Activated naive CD8-positive, alpha-beta T cell treated with anti-CD3 and anti-CD28 coated beads for 36 hours (primary cell): ENCODE measurements around the gene ADRA1B. TPM values are rescaled to one million over a fixed set of nuclear protein-coding genes. Genes with fewer than 3 reads are reported as not detected.

Source experiments
- DNase-seq: peaks from one replicate; pipeline ENCODE4 v3.0.0; 2021
- H3K27ac Mint-ChIP-seq: one replicate; pipeline ENCODE4 v1.8.0; 2022; ENCODE audit warnings: mild to moderate bottlenecking, moderate library complexity, mixed read lengths
- H3K27me3 Mint-ChIP-seq: one replicate; pipeline ENCODE4 v1.8.0; 2022; ENCODE audit warnings: mild to moderate bottlenecking, mixed read lengths
- H3K36me3 Mint-ChIP-seq: one replicate; pipeline ENCODE4 v1.8.0; 2021; ENCODE audit warnings: mild to moderate bottlenecking, mixed read lengths
- H3K4me1 Mint-ChIP-seq: one replicate; pipeline ENCODE4 v1.8.0; 2021; ENCODE audit warnings: mixed read lengths
- H3K4me3 Mint-ChIP-seq: one replicate; pipeline ENCODE4 v1.8.0; 2022; ENCODE audit warnings: mild to moderate bottlenecking, moderate library complexity, mixed read lengths
- H3K9me3 Mint-ChIP-seq: one replicate; pipeline ENCODE4 v1.8.0; 2022; ENCODE audit warnings: mixed read lengths
- total RNA-seq, 2 experiments: library from RNA; stranded (reverse); gene quantifications; one replicate each; pipeline ENCODE4 v1.2.3, GENCODE V29; 2021

The ADRA1B gene
- not detected for total RNA-seq

DNA sequence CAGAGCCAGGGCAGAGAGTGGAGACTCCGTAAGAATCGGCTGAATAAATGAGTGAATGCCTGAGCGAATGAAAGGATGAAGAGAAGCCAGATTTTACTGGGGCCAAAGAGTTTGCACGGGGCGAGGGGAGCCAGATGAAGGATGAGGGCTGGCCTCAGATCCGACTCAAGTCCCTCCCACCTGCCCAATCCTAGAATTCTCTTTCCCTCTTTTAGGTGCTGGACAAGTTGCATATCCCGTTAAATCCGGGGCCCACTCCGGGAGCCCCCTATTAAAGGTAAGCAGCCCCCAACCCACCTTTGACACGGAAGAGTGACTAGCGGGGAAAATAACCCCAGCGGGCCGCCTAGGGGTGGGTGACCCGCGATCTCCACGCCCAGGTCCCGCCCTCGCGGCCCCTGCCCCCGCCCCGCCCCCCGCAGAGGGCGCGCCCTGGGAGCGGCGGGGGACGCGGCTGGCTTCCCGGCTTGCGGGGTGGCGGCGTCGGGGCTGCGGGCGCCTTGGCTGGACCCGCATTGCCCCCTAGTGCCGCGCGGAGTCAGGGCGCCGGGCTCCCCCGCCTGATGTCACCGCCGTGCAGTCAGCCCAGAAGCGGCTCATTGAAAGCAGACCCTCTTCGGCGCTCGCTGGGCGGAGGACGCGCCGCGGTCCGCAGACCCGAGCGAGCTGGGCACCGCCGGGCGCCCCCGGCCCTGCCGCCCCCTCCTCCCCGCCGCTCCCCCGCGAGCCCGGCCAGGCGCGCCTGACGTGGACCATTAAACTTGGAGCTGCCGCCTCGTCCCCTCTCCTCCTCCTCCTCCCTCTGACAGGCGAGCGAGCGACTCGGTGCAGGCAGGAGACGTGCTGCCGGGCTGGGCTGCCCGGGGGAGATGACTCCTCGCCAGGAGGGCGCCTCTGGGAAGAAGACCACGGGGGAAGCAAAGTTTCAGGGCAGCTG lies at the start of gene ADRA1B:
ADRA1B (plus strand) TSS at position 579 of the 937 bp plus-strand sequence. CDS start 424 bp downstream, outside the sequence.
- peak; percentile 73 for DNase-seq
- Mint-ChIP-seq H3K4me3 (peak within 1 kb of the TSS; percentile 33), H3K4me1 (peaks cover 10% of the 10 kb centered on the region), H3K27me3 (peaks cover 63% of the 10 kb centered on the region), H3K27ac (no peak within 1 kb of the TSS), H3K9me3 (no peaks in the 10 kb centered on the region), H3K36me3 (no peaks in the 10 kb centered on the region)

DNA sequence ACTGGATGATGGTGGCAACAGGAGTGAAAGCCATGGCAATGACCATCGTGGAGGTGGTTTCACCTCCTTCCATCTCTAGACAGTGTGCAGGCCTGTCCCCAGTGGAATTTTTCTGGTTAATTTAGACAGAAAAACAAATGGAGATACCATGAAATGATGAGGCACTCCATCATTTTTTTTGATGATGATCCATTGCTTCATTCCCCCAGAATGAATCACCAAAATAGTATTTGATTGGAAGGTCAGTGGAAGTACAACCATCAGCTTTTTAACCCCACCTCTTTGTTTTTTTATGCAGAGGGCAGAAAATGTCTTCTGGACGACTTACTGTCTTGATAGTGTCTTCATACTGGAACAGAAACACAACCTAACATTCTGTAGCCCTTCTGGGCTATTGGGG lies 42.6 kb upstream of the ADRA1B start:
- H3K4me3 Mint-ChIP-seq = no peak overlapping the region

GRCh38 chr5:159874263-159874662 lies 42.0 kb upstream of the ADRA1B start:
- Mint-ChIP-seq H3K27me3 (peaks cover 26% of the 10 kb centered on the region), H3K36me3 (no peaks in the 10 kb centered on the region), H3K27ac (no peak overlapping the region), H3K9me3 (no peaks in the 10 kb centered on the region), H3K4me3 (no peak overlapping the region), H3K4me1 (no peaks in the 10 kb centered on the region)
- no peak for DNase-seq

More for the DNA sequence above, 42.6 kb upstream of the ADRA1B start:
- H3K27me3 Mint-ChIP-seq = peaks cover 26% of the 10 kb centered on the region
- no peaks in the 10 kb centered on the region for H3K9me3 Mint-ChIP-seq
- H3K27ac Mint-ChIP-seq = no peak overlapping the region
- DNase-seq = no peak
- no peaks in the 10 kb centered on the region for H3K36me3 Mint-ChIP-seq
- no peaks in the 10 kb centered on the region for H3K4me1 Mint-ChIP-seq

GRCh38 chr5:159877016-159877415 lies 39.3 kb upstream of the ADRA1B start:
- H3K4me1 Mint-ChIP-seq = no peaks in the 10 kb centered on the region
- no peak for DNase-seq
- no peaks in the 10 kb centered on the region for H3K9me3 Mint-ChIP-seq
- H3K4me3 Mint-ChIP-seq = no peak overlapping the region
- no peak overlapping the region for H3K27ac Mint-ChIP-seq
- H3K27me3 Mint-ChIP-seq = peaks cover 14% of the 10 kb centered on the region
- no peaks in the 10 kb centered on the region for H3K36me3 Mint-ChIP-seq

DNA sequence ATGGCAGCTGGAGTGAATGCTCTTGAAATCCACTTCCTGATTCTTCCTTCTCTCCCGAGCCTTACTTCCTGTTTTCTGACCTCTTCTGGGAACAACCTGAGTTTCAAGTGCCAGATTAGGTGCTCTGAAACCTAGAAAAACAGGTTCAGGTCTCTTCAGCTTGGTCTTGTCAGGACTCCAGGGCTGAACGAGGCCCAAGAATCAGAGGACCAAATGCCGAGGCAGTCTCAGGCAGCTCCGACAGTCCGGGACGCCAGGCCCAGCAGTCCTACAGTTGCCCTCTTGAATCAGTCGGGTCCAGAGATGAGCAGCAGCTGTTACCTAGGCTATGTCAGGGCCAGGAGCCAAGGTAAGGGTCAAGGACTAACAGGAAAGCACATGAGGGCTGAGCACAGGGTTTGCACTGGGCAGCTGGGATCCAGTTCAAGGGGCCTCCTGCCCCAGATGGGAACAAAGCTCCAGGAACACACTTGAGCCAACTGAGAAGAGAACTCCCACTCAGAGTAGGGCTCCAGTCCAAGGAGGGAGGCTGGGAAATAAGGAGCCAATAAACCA lies 38.3 kb upstream of the ADRA1B start:
- H3K27me3 Mint-ChIP-seq = peaks cover 17% of the 10 kb centered on the region
- no peaks in the 10 kb centered on the region for H3K36me3 Mint-ChIP-seq
- no peak overlapping the region for H3K27ac Mint-ChIP-seq
- no peak for DNase-seq
- H3K4me1 Mint-ChIP-seq = no peaks in the 10 kb centered on the region
- no peaks in the 10 kb centered on the region for H3K9me3 Mint-ChIP-seq
- no peak overlapping the region for H3K4me3 Mint-ChIP-seq

DNA sequence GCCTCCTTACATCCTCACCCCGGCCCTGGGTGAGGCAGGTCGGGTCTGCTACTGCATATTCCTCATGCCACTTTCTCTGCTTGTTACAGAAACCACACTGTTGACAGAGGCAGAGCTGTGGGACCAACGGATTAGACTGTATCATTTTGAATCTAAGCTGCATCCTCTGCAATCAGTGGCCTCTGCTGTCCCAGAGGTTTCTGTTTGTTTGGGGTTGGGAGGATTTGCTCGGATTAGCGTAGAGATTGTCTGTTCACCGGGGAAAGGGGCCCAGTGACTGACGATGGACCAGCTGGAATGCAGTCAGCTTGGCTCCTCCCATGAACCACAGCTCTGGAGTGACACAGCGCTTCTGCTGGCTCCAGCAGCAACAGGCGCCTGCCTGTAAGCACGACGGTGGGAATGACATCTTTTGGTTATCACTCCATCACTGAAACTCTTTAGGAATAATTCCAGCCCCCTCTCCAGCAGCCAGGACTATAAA lies 37.3 kb upstream of the ADRA1B start:
- no peak for DNase-seq
- Mint-ChIP-seq H3K4me3 (no peak overlapping the region), H3K27me3 (peaks cover 17% of the 10 kb centered on the region), H3K27ac (no peak overlapping the region), H3K36me3 (no peaks in the 10 kb centered on the region), H3K9me3 (no peaks in the 10 kb centered on the region), H3K4me1 (no peaks in the 10 kb centered on the region)

- no peak for DNase-seq
- no peaks in the 10 kb centered on the region for H3K36me3 Mint-ChIP-seq
- no peaks in the 10 kb centered on the region for H3K4me1 Mint-ChIP-seq
- H3K27me3 Mint-ChIP-seq = peaks cover 17% of the 10 kb centered on the region
- H3K9me3 Mint-ChIP-seq = no peaks in the 10 kb centered on the region
- no peak overlapping the region for H3K4me3 Mint-ChIP-seq
- H3K27ac Mint-ChIP-seq = no peak overlapping the region
Observed at GRCh38 chr5:159880676-159881075, 35.6 kb upstream of the ADRA1B start.

DNA sequence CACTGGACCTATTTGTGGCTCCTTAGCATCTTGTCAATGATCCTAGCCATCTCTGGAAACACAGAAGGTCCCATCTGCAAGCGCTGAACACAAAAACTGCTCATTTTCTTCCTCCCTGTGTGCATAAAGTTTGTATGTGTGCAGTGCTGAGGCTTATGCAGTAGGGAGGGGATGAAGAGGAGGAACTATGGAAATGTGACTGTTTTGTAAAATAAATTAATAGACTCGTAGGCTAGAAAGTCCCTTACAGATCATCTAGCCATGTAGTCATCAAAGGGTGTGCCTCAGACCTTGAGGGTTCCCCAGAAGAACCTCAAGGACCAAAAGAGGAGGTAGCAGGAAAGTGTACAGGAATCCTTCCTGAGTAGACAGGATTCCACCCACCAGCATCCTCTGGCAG lies 34.3 kb upstream of the ADRA1B start:
- no peak for DNase-seq
- Mint-ChIP-seq H3K4me1 (no peaks in the 10 kb centered on the region), H3K4me3 (no peak overlapping the region), H3K27ac (no peak overlapping the region), H3K9me3 (no peaks in the 10 kb centered on the region), H3K36me3 (no peaks in the 10 kb centered on the region), H3K27me3 (peaks cover 17% of the 10 kb centered on the region)

DNA sequence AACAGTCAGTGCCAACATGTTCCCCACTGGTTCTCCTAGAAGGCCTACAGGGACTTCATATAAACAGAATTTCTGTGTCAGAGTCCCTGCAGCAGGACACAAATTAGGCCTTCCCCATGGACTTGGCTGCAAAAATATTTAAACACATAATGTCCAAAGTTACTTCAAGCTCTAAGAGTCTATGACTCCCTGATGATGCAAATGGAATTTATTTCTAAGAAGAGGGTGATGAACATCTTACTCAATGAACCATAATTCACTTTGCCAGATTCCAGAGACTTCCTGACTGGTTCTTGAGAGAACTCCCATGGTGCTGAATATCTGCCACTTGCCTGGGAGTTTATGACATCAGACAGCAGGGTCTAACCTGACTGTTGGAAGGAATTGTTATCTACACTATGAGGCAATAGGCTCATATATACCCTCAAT lies 32.7 kb upstream of the ADRA1B start:
- Mint-ChIP-seq H3K4me3 (no peak overlapping the region), H3K4me1 (no peaks in the 10 kb centered on the region), H3K9me3 (no peaks in the 10 kb centered on the region), H3K27ac (no peak overlapping the region), H3K27me3 (peaks cover 14% of the 10 kb centered on the region), H3K36me3 (no peaks in the 10 kb centered on the region)
- DNase-seq = no peak

DNA sequence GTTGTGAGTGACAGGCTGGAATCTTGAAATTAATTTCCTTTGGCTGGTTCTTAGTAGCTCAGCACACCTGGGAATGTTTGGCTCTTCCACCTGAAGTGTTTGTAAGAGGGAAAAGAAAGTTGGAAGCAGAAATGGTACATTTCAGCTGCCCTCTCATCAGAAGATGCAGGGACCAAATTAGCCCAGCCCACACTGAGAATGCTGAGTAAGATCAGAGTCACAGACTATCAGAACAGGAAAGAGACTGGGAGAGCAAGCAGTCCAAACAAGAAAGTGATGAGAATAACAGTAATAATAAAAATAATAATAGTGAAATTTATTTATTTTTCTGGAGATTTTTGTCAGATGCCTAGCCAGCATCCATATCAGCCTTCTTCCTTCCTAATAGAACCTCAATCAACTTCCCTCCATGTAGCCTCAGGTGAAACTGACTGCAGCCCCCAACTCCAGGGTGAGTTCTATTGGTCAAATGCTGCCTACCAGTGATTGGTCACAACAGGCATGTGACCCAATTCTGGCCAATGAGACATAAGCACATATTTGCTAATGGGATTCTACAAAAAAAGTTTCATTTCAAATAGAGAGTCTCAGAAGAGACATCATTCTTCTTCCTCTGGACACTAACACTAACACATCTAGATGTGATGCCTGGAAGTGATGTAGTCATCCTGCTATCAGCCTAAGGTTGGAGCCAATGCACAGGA lies 31.2 kb upstream of the ADRA1B start:
- Mint-ChIP-seq H3K9me3 (no peaks in the 10 kb centered on the region), H3K4me1 (no peaks in the 10 kb centered on the region), H3K36me3 (no peaks in the 10 kb centered on the region), H3K27ac (no peak overlapping the region), H3K27me3 (peaks cover 6% of the 10 kb centered on the region), H3K4me3 (no peak overlapping the region)
- no peak for DNase-seq

DNA sequence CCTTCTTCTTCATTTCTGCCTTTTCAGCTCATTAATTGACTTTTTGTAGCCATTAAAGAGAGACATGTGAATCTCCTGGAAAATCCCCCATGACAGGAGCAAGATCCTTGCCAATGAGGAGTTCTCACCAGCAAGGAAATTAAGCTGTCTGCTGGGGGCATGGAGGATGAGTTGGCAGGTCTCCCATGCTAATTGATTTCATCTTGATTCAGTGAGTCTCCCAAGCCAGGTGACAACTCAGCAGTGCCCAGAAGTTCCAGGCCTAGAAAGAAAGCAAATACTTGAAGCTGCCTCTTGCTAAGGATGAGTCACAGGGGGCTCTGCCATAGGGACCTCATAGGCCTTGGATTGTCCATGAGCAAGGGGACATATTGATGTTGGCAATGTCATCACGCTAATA lies 30.0 kb upstream of the ADRA1B start:
- no peak overlapping the region for H3K27ac Mint-ChIP-seq
- DNase-seq = no peak
- H3K9me3 Mint-ChIP-seq = no peaks in the 10 kb centered on the region
- no peaks in the 10 kb centered on the region for H3K36me3 Mint-ChIP-seq
- H3K27me3 Mint-ChIP-seq = peaks cover 6% of the 10 kb centered on the region
- H3K4me3 Mint-ChIP-seq = no peak overlapping the region
- no peaks in the 10 kb centered on the region for H3K4me1 Mint-ChIP-seq

- Mint-ChIP-seq H3K9me3 (no peaks in the 10 kb centered on the region), H3K4me1 (no peaks in the 10 kb centered on the region), H3K4me3 (no peak overlapping the region), H3K27me3 (peaks cover 6% of the 10 kb centered on the region), H3K27ac (no peak overlapping the region), H3K36me3 (no peaks in the 10 kb centered on the region)
- no peak for DNase-seq
Observed at GRCh38 chr5:159887050-159887449, 29.2 kb upstream of the ADRA1B start.

DNA sequence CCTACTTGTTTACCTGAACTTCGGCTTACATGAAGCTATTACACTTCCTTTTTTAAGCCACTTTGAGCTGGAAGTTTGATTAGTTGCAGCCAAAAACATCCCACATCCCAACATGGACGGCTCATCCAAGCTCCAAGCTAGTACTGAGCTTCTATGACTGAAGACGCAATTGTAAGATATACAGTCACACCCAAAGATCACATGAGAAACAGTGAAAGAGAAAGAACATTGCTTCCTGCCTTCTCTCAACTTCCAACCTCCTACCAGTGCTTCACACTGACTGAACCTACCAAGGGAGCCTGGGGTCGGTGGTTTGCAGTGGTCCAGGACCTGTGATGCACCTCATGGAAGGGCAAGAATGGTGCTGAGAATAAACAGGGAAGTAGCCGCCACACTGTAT lies 27.4 kb upstream of the ADRA1B start:
- no peak for DNase-seq
- no peaks in the 10 kb centered on the region for H3K4me1 Mint-ChIP-seq
- no peak overlapping the region for H3K27ac Mint-ChIP-seq
- H3K9me3 Mint-ChIP-seq = no peaks in the 10 kb centered on the region
- H3K27me3 Mint-ChIP-seq = peaks cover 3% of the 10 kb centered on the region
- no peaks in the 10 kb centered on the region for H3K36me3 Mint-ChIP-seq
- no peak overlapping the region for H3K4me3 Mint-ChIP-seq

DNA sequence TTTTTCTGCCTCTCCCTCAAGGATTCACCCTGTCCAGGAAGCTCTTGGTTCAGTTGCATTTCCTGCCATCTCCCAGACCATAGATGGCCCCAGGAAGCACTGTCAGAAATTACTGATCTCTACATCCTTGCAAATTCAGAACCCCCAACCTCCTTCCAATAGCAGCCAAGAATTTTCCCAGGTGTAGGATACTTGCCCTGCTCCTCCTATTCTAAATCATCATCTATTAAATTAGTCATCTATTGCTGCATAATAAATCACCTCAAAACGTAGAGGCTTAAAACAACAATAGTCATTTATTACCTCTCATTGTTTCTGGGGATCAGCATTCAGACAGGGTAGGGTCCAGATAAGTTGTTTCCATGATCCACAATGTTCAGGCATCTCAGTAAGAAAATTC lies 26.1 kb upstream of the ADRA1B start:
- Mint-ChIP-seq H3K4me1 (no peaks in the 10 kb centered on the region), H3K27ac (no peak overlapping the region), H3K27me3 (peaks cover 5% of the 10 kb centered on the region), H3K4me3 (no peak overlapping the region), H3K36me3 (no peaks in the 10 kb centered on the region), H3K9me3 (no peaks in the 10 kb centered on the region)
- no peak for DNase-seq

- H3K27me3 Mint-ChIP-seq = peaks cover 15% of the 10 kb centered on the region
- DNase-seq = no peak
- no peak overlapping the region for H3K27ac Mint-ChIP-seq
- H3K9me3 Mint-ChIP-seq = no peaks in the 10 kb centered on the region
- no peaks in the 10 kb centered on the region for H3K4me1 Mint-ChIP-seq
- H3K36me3 Mint-ChIP-seq = no peaks in the 10 kb centered on the region
- no peak overlapping the region for H3K4me3 Mint-ChIP-seq
Observed at GRCh38 chr5:159891371-159891770, 24.9 kb upstream of the ADRA1B start.
